ENCODE measurements around the gene CSNK1A1L. TPM values are rescaled to one million over a fixed set of nuclear protein-coding genes. Genes with fewer than 3 reads are reported as not detected.
"Not testable (repeated sequence)": the region's sequence is repeated elsewhere in the genome, so short reads cannot be mapped to it uniquely, and the experiment has no call there.

CSNK1A1L gene
- total RNA-seq, 1 donor from 2014 or later: not detected

GRCh38 chr13:37058910-37059847 lies 46.3 kb downstream of the CSNK1A1L start, which contains the start of gene SUPT20H:
TSS of gene SUPT20H (minus strand) at chr13:37059688. CDS start at chr13:37051490, 8,198 bp downstream.
- peak; percentile 97 for DNase-seq

- not testable (repeated sequence) for DNase-seq
These were observed 49.2 kb downstream of the CSNK1A1L start for GRCh38 chr13:37056228-37056627.

Other genes starting within 250 kb of the CSNK1A1L start
- gene SMAD9, start 185.4 kb downstream of the CSNK1A1L start, total RNA-seq: 19.5 TPM
- 18.3 TPM for gene ALG5, start 106.3 kb downstream of the CSNK1A1L start, total RNA-seq
- gene EXOSC8, start 104.9 kb downstream of the CSNK1A1L start, total RNA-seq: 28.4 TPM
- 62.5 TPM for gene SUPT20H, start 46.0 kb downstream of the CSNK1A1L start, total RNA-seq